NB4 (cell line): ENCODE results near the gene CGB7.
"Not testable (repeated sequence)": the region's sequence is repeated elsewhere in the genome, so short reads cannot be mapped to it uniquely, and the experiment has no call there.

ENCODE experiments used
- MYC ChIP-seq: IDR thresholded peaks from 2 replicates; pipeline ENCODE4 v1.6.1; 2011; ENCODE audit warnings: low read depth, low read length
- POLR2A ChIP-seq: IDR thresholded peaks from 2 replicates; pipeline ENCODE4 v1.6.1; 2011; ENCODE audit warnings: mild to moderate bottlenecking; ENCODE audit not compliant: insufficient read length; ENCODE audit errors: extremely low read depth
- TF ChIP-seq, protein P1 (sequence below): IDR thresholded peaks from one replicate; pipeline ENCODE4 v1.5.1; 2012; ENCODE audit warnings: low read depth, low read length
- TF ChIP-seq, protein P2 (sequence below): IDR thresholded peaks from 2 replicates; pipeline ENCODE4 v1.6.1; 2011; ENCODE audit warnings: low read depth, low read length

DNA sequence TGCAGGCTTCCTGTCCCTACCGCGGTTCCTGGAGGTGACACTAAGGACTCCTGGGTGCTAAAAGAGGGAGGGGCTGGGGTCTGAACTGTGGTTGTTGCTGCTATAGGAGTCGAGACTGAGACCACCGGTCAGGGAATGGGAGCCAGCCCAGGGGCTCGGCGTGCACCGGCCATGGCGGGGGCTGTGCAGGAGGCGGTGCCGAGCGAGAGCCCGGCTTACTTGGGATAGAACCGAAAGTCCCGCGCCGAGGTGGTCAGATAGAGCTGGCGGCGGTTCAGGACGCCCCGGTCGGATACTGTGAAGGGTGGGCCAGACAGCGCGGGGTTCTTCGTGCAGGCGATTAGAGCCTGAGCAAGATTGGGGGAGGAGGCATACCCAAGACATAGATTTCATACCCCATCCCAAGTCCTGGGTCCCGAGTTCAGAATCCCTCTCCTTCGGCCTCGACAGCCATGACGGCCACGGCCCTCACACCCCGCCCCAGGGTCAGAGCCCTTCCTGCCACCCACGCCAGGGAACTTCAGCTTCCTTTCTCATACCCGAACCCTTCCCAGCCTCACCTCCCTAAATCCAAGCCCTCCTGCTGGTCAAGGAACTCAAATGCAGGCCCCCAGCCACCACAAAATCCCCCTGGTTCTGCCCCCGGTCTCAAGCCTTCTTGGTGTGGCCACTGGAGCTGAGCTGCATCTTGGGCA, 500 bp downstream of the CGB7 start:
- TF ChIP-seq, protein P1, sequence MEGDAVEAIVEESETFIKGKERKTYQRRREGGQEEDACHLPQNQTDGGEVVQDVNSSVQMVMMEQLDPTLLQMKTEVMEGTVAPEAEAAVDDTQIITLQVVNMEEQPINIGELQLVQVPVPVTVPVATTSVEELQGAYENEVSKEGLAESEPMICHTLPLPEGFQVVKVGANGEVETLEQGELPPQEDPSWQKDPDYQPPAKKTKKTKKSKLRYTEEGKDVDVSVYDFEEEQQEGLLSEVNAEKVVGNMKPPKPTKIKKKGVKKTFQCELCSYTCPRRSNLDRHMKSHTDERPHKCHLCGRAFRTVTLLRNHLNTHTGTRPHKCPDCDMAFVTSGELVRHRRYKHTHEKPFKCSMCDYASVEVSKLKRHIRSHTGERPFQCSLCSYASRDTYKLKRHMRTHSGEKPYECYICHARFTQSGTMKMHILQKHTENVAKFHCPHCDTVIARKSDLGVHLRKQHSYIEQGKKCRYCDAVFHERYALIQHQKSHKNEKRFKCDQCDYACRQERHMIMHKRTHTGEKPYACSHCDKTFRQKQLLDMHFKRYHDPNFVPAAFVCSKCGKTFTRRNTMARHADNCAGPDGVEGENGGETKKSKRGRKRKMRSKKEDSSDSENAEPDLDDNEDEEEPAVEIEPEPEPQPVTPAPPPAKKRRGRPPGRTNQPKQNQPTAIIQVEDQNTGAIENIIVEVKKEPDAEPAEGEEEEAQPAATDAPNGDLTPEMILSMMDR: not testable (repeated sequence)
- TF ChIP-seq, protein P2, sequence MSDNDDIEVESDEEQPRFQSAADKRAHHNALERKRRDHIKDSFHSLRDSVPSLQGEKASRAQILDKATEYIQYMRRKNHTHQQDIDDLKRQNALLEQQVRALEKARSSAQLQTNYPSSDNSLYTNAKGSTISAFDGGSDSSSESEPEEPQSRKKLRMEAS: not testable (repeated sequence)
- TF ChIP-seq POLR2A, MYC: not testable (repeated sequence)
